ENCODE results near the gene ATP2B1.
"Not testable (repeated sequence)": the region's sequence is repeated elsewhere in the genome, so short reads cannot be mapped to it uniquely, and the experiment has no call there.

The ATP2B1 gene

DNA sequence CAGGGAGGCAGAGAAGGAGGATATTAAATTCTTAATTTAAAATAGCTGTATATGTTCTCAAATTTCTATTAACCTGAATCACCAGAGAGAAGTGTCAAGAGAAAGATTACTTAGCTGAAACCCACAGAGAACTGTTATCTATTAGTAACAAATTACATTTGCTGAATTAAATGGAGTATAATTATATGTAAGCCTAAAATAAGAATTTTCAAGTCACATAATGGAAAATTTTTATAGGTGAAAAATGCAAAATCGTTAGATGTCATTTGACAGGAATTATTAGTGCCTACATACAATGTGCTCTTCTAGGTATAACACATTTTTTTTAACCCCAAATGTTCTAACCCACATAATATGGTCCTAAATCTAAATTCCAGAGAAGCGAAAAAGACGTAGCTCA, 4.1 kb upstream of the ATP2B1 start:
- no peak for DNase-seq (ENCODE audit: low read depth in 2 of 2)

DNA sequence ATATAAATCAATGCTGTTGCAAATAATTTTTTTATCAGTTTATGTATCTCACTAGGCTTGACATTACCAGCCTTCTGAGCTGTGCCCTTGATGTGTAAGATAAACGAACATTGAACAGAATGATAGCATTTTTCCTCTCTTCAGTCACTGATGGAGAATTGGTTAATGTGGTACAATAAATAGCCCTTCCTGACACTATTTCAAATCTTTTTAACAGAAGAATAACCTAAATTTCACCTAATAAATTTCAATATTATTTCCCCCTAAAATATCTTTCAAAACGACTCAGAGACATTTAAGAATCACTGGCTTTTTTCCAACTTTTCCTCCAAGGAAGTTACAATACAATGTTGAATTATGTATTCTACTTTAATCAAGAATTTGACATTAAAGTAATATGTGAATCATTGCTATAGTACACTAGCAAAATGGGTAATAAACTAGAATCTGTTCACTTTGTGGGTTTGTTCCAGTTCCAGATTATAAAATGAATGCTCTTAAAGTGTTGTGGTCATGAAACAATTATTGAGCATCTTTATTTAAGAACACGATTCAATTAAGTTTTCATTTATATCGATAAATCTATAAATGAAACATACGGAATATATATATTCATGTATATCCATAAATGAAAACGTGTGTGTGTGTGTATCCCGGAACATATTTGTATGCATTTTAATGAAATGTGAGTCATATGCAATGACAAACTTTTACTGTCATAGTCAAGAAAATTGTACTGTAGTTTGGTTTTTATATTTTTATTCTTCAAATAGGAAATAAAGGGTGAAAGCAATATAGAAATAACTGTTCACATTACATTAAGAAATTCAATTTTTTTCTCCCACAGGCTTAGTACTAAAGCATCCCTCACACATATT, 2.5 kb upstream of the ATP2B1 start:
- DNase-seq (ENCODE audit: low read depth in 2 of 2), result no peak

GRCh38 chr12:89709995-89710872, 1.6 kb upstream of the ATP2B1 start:
- peak in 1 of 2 donors; percentile 21 for DNase-seq (ENCODE audit: low read depth in 2 of 2)

DNA sequence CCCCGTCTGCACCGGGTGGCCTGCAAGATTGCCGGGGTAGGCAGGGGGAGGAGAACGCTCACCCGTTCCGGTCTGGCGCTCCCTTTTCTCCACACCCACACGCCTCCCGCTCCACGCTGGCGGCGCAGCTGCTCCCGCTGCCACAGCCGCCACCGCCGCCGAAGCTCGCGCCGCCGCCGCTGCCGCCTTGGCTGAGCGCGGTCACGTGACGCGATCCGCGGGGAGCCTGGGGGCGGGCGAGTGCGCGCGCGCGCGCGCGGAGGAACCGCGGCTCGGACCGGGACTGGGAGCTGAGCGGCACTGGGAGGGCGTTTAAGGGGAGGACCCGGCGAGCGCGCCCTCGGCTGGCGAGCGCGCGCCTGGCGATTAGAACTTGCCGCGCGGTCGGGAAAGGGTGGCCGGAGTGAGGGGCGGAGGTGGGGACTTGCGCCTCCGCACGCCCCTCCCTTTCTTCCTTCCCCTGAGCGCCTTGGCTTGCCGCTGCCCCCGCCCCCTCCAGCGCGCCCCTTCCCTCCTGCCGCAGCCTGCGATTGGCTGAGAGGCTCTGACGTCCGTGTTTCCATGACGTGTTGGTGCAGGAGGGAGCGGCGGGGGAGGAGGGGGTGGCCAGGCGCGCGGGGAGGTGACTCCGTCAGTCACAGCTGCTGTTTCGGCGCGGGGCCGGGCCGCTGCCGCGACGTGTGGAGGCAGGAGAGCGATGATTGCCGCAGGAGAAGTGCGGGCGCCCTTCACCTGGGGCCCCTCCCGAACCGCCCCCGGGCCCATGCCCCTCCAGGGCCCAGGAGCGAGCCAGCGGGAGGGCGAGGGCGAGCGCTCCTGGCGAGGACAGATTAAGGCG, 738 bp upstream of the ATP2B1 start:
- DNase-seq (ENCODE audit: low read depth in 2 of 2), result peak; percentile 99 to 100

DNA sequence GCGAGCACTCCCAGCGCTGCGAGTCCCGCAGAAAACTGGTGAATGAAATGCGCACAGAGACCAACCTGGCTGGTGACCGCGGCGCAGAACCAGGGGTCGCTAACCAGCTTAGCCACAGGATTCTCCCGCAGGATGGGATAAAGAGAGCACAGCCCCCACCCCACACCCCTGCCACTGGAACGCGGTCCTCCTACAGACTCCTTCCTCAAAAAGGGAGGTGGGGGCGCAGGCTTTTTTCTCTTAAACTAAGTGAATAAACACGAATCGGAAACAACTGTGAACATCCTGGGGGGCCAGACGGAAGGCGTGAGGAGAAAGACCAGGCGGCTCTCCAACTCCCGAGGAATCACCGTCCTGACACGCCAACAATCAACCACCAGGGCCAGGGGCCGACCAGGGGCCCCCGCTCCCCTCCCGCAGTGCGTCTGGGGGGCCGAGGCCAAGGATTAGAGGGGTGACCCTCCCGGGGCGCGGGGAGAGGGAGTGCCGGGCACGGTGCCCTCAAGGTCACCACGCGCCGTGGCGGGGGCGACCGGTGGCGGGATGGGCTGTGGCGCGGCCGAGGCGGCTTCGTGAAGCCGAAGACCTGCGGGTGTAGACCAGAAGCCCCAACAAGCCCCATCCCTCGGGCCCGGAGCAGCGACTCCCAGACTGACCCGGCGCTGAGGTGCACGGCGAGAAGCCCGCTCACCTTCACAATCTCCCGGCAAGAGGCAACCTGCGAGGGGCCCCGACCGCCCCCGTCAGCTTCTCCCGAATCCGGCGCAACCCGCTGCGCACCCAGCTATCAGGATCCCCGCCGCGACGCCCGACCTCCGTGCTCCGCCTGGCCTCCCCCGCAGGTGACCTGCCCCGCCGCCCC, 704 bp downstream of the ATP2B1 start:
- DNase-seq (ENCODE audit: low read depth in 2 of 2), result peak in 1 of 2 donors; percentile 13

GRCh38 chr12:89706986-89707702, 1.5 kb downstream of the ATP2B1 start:
- DNase-seq (ENCODE audit: low read depth in 2 of 2), result no peak

DNA sequence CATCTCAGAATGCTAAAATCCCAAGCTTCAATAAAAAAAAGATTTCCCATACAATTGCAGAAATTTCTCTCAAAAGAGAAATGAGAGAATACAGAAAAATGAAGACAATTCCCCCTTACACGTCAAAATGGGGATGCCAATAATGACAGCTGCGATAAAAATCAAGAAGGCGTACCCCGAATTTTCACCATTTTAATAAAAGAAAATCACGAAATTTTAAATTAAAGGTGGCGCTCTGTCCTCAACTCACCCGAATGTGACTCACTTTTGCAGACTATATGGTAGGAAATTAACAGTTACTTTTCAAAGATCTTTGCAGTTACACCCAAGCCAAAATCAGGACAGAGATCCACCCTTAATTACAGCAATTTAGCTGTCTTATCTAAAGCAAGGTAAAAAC, 2.1 kb downstream of the ATP2B1 start:
- no peak for DNase-seq (ENCODE audit: low read depth in 2 of 2)

GRCh38 chr12:89704457-89704856, 4.2 kb downstream of the ATP2B1 start:
- no peak for DNase-seq (ENCODE audit: low read depth in 2 of 2)

GRCh38 chr12:89703768-89704167, 4.9 kb downstream of the ATP2B1 start:
- DNase-seq (ENCODE audit: low read depth in 2 of 2), result no peak

GRCh38 chr12:89702503-89702902, 6.1 kb downstream of the ATP2B1 start:
- DNase-seq (ENCODE audit: low read depth in 2 of 2), result no peak

DNA sequence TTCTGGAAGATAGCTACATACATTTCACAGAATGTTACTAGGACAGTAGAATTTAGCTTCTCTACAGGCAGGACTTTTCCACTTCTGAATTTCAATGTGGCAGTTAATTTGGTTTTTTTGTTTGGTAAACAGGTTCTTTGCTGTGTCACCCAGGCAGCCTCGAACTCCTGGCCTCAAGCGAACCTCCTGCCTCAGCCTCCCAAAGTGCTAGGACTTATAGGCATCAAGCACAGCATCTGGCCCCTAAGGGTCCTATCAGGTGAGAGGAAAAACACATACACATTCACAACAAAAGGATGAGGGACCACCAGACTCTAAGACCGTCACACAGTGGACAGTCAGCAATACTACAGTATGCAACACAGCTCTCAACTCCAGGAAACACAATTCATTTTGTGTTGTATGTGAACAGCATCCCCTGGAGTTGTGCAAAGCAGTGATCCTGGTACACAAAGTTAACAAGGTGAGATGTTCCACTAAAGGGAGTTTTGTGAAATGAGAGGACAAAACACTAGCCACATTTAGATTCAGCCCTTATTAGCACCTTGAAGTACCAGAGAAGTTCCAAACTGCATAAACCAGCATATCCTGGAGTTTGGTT, 6.9 kb downstream of the ATP2B1 start:
- DNase-seq (ENCODE audit: low read depth in 2 of 2), result no peak

DNA sequence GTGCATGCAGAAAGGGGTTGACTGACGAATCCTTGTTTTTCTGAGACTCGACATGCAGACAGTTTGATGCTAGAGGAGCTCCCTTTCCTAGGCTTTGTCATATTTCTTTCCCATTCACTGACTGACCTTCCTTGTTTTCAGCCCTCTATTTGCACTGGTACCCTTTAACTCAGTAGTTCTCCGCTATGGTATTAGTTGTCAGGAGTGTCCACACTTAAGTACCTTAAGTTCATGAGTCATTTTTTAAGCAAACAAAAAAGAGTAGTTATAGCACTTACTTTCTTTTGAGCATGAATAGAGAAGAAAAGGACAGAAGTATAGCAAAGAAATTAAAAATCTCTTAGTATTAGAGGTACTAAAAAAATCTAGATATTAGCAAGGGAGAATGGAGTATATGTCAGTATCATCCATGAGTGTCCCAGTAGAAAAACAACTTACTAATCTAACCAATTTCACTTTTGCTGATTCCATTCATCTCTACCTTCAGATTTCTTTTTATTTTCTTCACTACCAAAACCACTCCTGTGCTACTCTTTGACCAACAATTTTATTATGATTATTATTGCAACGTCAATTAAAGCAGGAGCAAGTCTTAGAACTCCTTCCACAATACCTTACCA, 8.3 kb downstream of the ATP2B1 start:
- no peak for DNase-seq (ENCODE audit: low read depth in 2 of 2)

GRCh38 chr12:89698607-89699006, 10.0 kb downstream of the ATP2B1 start:
- no peak for DNase-seq (ENCODE audit: low read depth in 2 of 2)

GRCh38 chr12:89697728-89698127, 10.9 kb downstream of the ATP2B1 start:
- DNase-seq (ENCODE audit: low read depth in 2 of 2), result not testable (repeated sequence)

GRCh38 chr12:89697296-89697695, 11.3 kb downstream of the ATP2B1 start:
- no peak for DNase-seq (ENCODE audit: low read depth in 2 of 2)

- no peak for DNase-seq (ENCODE audit: low read depth in 2 of 2)
Measured at GRCh38 chr12:89695830-89696229, 12.8 kb downstream of the ATP2B1 start.

DNA sequence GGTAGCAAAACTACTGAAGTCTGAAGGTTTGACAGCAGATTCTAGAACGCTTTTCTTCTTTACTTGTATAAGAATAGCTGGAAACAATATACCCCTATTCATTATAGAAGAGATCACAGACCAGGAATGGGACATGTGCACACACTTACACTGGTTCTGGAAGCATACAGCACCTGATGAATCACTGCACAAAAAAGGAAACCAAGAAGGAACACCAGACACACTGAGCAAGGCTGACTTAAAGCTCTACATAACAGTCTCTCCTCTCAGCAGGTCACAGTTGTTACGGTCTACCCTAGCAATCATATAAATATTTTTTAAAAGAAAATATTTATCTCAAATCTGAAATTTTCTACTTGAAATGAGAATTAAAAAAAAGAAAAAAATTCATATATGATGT, 13.5 kb downstream of the ATP2B1 start:
- DNase-seq (ENCODE audit: low read depth in 2 of 2), result no peak

DNA sequence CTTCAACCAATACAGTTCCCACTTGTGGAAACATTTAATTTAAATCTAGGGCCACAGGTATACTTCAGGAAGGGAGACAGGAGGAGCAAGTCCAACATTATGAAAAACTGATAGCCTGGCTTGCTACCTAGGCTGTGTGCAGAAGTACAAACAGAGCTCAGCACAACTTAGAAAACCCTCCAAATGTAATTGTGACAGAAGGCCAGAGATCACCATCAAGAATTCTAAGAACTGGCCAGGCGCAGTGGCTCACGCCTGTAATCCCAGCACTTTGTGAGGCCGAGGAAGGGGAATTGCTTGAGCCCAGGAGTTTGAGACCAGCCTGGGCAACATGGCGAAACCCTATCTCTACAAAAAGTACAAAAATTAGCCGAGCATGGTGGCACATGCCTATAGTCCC, 14.1 kb downstream of the ATP2B1 start:
- no peak for DNase-seq (ENCODE audit: low read depth in 2 of 2)

GRCh38 chr12:89693639-89694202, 14.9 kb downstream of the ATP2B1 start:
- DNase-seq (ENCODE audit: low read depth in 2 of 2), result no peak
